ENCODE measurements around the gene RPS15. TPM values are rescaled to one million over a fixed set of nuclear protein-coding genes. Genes with fewer than 3 reads are reported as not detected.

RPS15 gene
- total and polyA plus RNA-seq, 4 donors, result 243 to 822 (median 754) TPM

DNA sequence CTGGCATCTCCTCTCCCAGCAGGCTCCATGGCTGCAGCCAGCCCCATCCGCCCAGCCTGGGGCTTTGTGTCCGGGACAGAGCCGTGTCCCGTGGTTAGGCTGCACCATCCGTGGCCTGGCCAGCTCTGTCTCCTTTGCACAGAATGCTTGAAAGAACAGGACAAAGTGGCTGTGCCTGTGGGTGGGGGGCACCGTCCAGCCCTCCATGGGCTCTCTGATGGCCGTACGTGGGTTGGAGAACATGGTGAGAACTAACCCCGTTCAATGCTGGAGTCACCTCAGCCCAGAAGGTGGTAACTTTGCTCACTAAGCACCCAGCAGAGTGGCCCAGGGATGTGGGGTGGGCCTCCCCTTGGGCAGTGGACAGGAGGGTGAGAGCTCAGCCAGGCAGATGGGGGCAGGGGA lies 2.8 kb downstream of the RPS15 start:
- DNase-seq (ENCODE audit: low read depth in 4 of 6, low spot score in 6 of 6), result no peak
- Histone ChIP-seq H3K4me1 (ENCODE audit: control insufficient read depth, insufficient read depth, low read length) (peaks cover 40% of the 10 kb centered on the region), H3K36me3 (ENCODE audit: control insufficient read depth, insufficient read depth, low read length) (peaks cover 55% of the 10 kb centered on the region), H3K9me3 (ENCODE audit: control insufficient read depth, insufficient read depth, low read length) (no peaks in the 10 kb centered on the region), H3K4me3 (ENCODE audit: low read depth, low read length) (no peak overlapping the region), H3K27me3 (ENCODE audit: control insufficient read depth, insufficient read depth, low read length) (no peaks in the 10 kb centered on the region), H3K27ac (ENCODE audit: low read depth, low read length) (no peak overlapping the region)
- 88% methylated on average over 9 of the region's 9 CpGs for WGBS (ENCODE audit: insufficient coverage)

- Histone ChIP-seq H3K4me1 (ENCODE audit: control insufficient read depth, insufficient read depth, low read length) (peaks cover 43% of the 10 kb centered on the region), H3K27me3 (ENCODE audit: control insufficient read depth, insufficient read depth, low read length) (no peaks in the 10 kb centered on the region), H3K9me3 (ENCODE audit: control insufficient read depth, insufficient read depth, low read length) (no peaks in the 10 kb centered on the region), H3K36me3 (ENCODE audit: control insufficient read depth, insufficient read depth, low read length) (peaks cover 48% of the 10 kb centered on the region), H3K4me3 (ENCODE audit: low read depth, low read length) (no peak overlapping the region), H3K27ac (ENCODE audit: low read depth, low read length) (no peak overlapping the region)
- 82% methylated on average over 17 of the region's 25 CpGs for WGBS (ENCODE audit: insufficient coverage)
- no peak for DNase-seq (ENCODE audit: low read depth in 4 of 6, low spot score in 6 of 6)
These were observed 3.7 kb downstream of the RPS15 start for GRCh38 chr19:1441677-1442438.

DNA sequence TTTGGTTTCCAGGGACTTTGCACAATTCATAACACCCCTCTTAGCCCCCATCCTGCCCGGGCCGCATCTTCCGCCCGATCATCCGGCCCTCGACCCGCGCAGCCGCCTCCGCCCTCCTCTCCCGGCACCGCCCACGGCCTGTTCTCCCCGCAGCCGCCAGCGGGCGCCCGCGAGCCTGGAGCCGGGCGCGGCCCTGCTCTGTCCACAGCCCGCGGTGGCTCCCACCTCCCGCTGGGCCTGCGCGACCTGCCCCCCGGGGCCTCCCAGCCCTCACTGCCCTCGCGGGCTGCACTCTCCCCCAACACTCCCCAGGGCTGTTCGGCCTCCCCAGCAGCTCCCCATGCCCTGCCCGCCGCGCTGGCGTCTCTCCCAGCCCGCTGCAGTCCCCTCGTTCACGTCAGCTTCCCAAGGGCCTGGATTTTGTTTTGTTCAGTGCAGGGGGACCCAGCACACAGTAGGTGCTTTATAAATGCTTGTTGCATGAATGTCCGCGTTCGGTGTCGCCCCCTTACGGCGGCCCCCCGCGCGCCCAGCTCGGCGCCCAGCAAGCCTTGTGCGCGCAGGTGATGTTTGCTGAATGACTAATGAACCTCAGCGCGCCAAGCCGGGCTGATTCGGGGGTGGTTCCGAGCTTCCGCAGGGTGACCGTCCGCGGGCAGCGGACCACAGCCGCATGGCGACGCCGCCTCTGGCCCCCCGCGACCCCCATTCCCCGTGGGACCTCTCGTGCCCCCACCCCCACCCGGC lies 7.2 kb downstream of the RPS15 start:
- peak overlapping the region; percentile 79 for H3K27ac ChIP-seq (ENCODE audit: low read depth, low read length)
- no peaks in the 10 kb centered on the region for H3K27me3 ChIP-seq (ENCODE audit: control insufficient read depth, insufficient read depth, low read length)
- peaks cover 38% of the 10 kb centered on the region for H3K36me3 ChIP-seq (ENCODE audit: control insufficient read depth, insufficient read depth, low read length)
- H3K4me1 ChIP-seq (ENCODE audit: control insufficient read depth, insufficient read depth, low read length), result peaks cover 58% of the 10 kb centered on the region
- DNase-seq (ENCODE audit: low read depth in 4 of 6, low spot score in 6 of 6), result peak in 2 of 6 donors; percentile 89 to 92
- H3K9me3 ChIP-seq (ENCODE audit: control insufficient read depth, insufficient read depth, low read length), result no peaks in the 10 kb centered on the region
- peak overlapping the region; percentile 41 for H3K4me3 ChIP-seq (ENCODE audit: low read depth, low read length)
- under 1% methylated on average over 67 of the region's 70 CpGs for WGBS (ENCODE audit: insufficient coverage)

DNA sequence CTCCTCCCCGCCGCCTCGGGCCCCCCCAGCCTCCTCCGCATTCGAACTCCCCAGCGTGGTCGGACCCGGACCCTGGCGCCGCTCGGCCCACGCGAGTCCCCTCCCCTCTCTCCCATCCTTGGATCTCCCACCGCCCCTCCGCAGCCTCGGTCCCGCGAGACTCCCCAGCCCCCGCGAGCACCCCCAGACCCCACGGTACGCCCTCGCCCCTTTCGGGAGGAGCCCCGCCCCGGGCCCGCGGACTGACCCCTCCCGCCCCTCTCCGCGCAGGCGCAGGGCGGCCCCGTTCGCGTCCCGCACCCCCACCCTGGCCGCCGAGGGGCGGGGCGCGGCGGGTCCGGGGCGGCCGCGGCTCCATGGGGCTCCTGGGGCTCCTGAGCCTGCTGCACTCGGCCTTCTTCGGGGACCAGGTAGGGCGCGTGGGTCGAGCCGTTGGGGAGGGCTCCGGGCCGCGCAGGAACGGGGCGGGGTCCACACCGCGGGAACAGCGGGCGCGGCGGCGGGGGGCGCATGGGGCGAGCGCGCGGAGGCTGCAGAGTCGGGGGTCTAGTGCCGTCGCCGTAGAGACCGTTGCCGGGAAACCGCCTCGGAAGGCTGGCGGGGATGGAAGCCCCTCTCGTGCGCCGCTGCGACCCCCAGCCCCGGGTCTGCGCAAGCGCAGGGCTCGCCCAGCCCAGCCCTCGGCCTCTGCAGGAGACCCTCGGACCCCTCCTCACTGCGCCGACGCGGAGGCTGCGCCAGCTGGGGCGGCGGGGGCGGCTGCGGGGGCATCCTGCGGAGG lies 7.9 kb downstream of the RPS15 start:
- Histone ChIP-seq H3K27ac (ENCODE audit: low read depth, low read length) (peak overlapping the region; percentile 79), H3K36me3 (ENCODE audit: control insufficient read depth, insufficient read depth, low read length) (peaks cover 30% of the 10 kb centered on the region), H3K4me3 (ENCODE audit: low read depth, low read length) (peak overlapping the region; percentile 43), H3K4me1 (ENCODE audit: control insufficient read depth, insufficient read depth, low read length) (peaks cover 59% of the 10 kb centered on the region), H3K9me3 (ENCODE audit: control insufficient read depth, insufficient read depth, low read length) (no peaks in the 10 kb centered on the region), H3K27me3 (ENCODE audit: control insufficient read depth, insufficient read depth, low read length) (no peaks in the 10 kb centered on the region)
- WGBS (ENCODE audit: insufficient coverage), result under 1% methylated on average over 99 of the region's 99 CpGs
- peak in 4 of 6 donors; percentile 75 to 98 (median 88) for DNase-seq (ENCODE audit: low read depth in 4 of 6, low spot score in 6 of 6)

GRCh38 chr19:1446713-1447481 lies 8.7 kb downstream of the RPS15 start:
- Histone ChIP-seq H3K36me3 (ENCODE audit: control insufficient read depth, insufficient read depth, low read length) (peaks cover 25% of the 10 kb centered on the region), H3K4me1 (ENCODE audit: control insufficient read depth, insufficient read depth, low read length) (peaks cover 67% of the 10 kb centered on the region), H3K4me3 (ENCODE audit: low read depth, low read length) (peak overlapping the region; percentile 43), H3K27me3 (ENCODE audit: control insufficient read depth, insufficient read depth, low read length) (no peaks in the 10 kb centered on the region), H3K9me3 (ENCODE audit: control insufficient read depth, insufficient read depth, low read length) (no peaks in the 10 kb centered on the region), H3K27ac (ENCODE audit: low read depth, low read length) (peak overlapping the region; percentile 71)
- WGBS (ENCODE audit: insufficient coverage), result 2% methylated on average over 63 of the region's 63 CpGs
- peak in 2 of 6 donors; percentile 50 to 56 for DNase-seq (ENCODE audit: low read depth in 4 of 6, low spot score in 6 of 6)

DNA sequence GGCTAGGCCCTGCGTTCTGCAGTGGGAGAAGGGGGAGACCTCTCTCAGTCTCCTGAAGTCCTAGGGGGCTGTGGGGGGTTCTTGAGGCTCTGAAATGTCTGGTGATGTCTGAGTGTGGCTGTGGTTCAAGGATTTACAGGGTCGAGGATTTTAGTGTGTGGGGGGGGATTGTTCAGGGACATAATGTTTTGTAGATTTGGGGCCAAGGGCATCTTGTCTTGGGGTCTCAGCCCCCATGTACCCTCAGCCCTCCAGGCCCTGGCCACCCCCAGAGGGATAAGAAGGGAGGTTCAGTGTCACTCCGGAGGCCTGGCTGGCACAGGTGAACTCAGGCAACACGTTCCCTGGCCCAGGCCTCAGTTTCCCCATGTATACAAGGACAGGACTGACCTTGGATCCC lies 9.3 kb downstream of the RPS15 start:
- H3K27me3 ChIP-seq (ENCODE audit: control insufficient read depth, insufficient read depth, low read length), result no peaks in the 10 kb centered on the region
- H3K4me3 ChIP-seq (ENCODE audit: low read depth, low read length), result peak overlapping the region; percentile 43
- H3K27ac ChIP-seq (ENCODE audit: low read depth, low read length), result peak overlapping the region; percentile 71
- WGBS (ENCODE audit: insufficient coverage), result 35% methylated on average over 4 of the region's 4 CpGs
- H3K36me3 ChIP-seq (ENCODE audit: control insufficient read depth, insufficient read depth, low read length), result peaks cover 26% of the 10 kb centered on the region
- H3K4me1 ChIP-seq (ENCODE audit: control insufficient read depth, insufficient read depth, low read length), result peaks cover 73% of the 10 kb centered on the region
- H3K9me3 ChIP-seq (ENCODE audit: control insufficient read depth, insufficient read depth, low read length), result no peaks in the 10 kb centered on the region
- no peak for DNase-seq (ENCODE audit: low read depth in 4 of 6, low spot score in 6 of 6)

DNA sequence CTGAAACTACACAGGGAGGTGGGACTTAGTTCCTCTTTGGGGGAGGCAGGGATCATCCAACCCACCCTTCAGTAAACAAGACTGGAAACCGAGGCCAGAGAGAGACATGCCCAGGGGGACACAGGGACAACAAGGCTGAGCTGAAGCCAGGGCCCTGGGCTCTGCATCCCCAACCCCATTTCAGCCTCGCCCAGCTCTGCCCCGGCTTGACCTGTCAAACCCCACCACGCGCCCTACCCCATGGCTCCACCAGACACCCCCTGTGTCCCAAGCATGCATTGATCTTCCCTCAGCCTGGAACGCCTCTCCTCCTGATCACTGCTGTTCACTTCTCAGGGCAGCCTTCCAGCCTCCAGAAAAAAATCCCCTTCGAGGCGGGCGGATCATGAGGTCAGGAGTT lies 9.7 kb downstream of the RPS15 start:
- Histone ChIP-seq H3K36me3 (ENCODE audit: control insufficient read depth, insufficient read depth, low read length) (peaks cover 26% of the 10 kb centered on the region), H3K4me3 (ENCODE audit: low read depth, low read length) (no peak overlapping the region), H3K4me1 (ENCODE audit: control insufficient read depth, insufficient read depth, low read length) (peaks cover 77% of the 10 kb centered on the region), H3K9me3 (ENCODE audit: control insufficient read depth, insufficient read depth, low read length) (no peaks in the 10 kb centered on the region), H3K27ac (ENCODE audit: low read depth, low read length) (no peak overlapping the region), H3K27me3 (ENCODE audit: control insufficient read depth, insufficient read depth, low read length) (no peaks in the 10 kb centered on the region)
- no peak for DNase-seq (ENCODE audit: low read depth in 4 of 6, low spot score in 6 of 6)
- WGBS (ENCODE audit: insufficient coverage), result 89% methylated on average over 5 of the region's 9 CpGs

GRCh38 chr19:1449467-1450442 lies 11.6 kb downstream of the RPS15 start, which contains the start of gene APC2:
Gene APC2 (plus strand): TSS chr19:1450121. CDS start chr19:1453002, 2,881 bp downstream.
- DNase-seq (ENCODE audit: low read depth in 4 of 6, low spot score in 6 of 6), result peak in 4 of 6 donors; percentile 86 to 98 (median 94)
- peaks cover 34% of the 10 kb centered on the region for H3K36me3 ChIP-seq (ENCODE audit: control insufficient read depth, insufficient read depth, low read length)
- under 1% methylated on average over 64 of the region's 74 CpGs for WGBS (ENCODE audit: insufficient coverage)

More at GRCh38 chr19:1449467-1450442, 11.6 kb downstream of the RPS15 start, which contains the start of gene APC2:
- H3K27ac ChIP-seq (ENCODE audit: low read depth, low read length), result peak within 1 kb of the TSS; percentile 94
- H3K27me3 ChIP-seq (ENCODE audit: control insufficient read depth, insufficient read depth, low read length), result no peaks in the 10 kb centered on the region
- H3K4me1 ChIP-seq (ENCODE audit: control insufficient read depth, insufficient read depth, low read length), result peaks cover 89% of the 10 kb centered on the region
- H3K4me3 ChIP-seq (ENCODE audit: low read depth, low read length), result peak within 1 kb of the TSS; percentile 58
- no peaks in the 10 kb centered on the region for H3K9me3 ChIP-seq (ENCODE audit: control insufficient read depth, insufficient read depth, low read length)
